Naive thymus-derived CD4-positive, alpha-beta T cell (primary cell): Measurements from ENCODE around the gene TCF7L2. TPM values are rescaled to one million over a fixed set of nuclear protein-coding genes. Genes with fewer than 3 reads are reported as not detected.

Source experiments
- ATAC-seq: fragments of 150-1000 bp; cut with Tn5 transposase; 2 replicates; pipeline ENCODE4 v1.10.0; 2021; ENCODE audit warnings: mild to moderate bottlenecking, moderate library complexity
- CTCF ChIA-PET: fragments of 350-600 bp; sonication (Branson Sonifier 250); formaldehyde crosslinking; loops from one replicate; lab custom pipeline; 2021; ENCODE audit warnings: antibody characterized with exemption; lab: Charles Lee
- POLR2A ChIA-PET: fragments of 350-600 bp; sonication (Branson Sonifier 250); formaldehyde crosslinking; loops from one replicate; lab custom pipeline; 2021; ENCODE audit warnings: antibody characterized with exemption, inconsistent platforms; lab: Charles Lee
- DNase-seq, 9 donors: peaks; one replicate each; pipeline versions ENCODE4 v3.0.0 to v3.0.0-alpha.2; 2020 to 2022; ENCODE audit warnings: mixed read lengths in 1 of 9
- H3K27ac ChIP-seq: one replicate; pipeline ENCODE4 v1.7.0; 2013; ENCODE audit warnings: mild to moderate bottlenecking, low read depth, low read length, moderate library complexity
- H3K27me3 ChIP-seq, 2 donors: one replicate each; pipeline ENCODE4 v1.7.0; 2013; ENCODE audit warnings: low read length in 2 of 2, mild to moderate bottlenecking in 2 of 2, moderate library complexity in 2 of 2; ENCODE audit not compliant: control insufficient read depth in 2 of 2, insufficient read depth in 2 of 2
- H3K36me3 ChIP-seq, 3 experiments: 1 replicate in 2 of 3; 2 replicates in 1 of 3; pipeline ENCODE4 v1.7.0; 2013; ENCODE audit warnings: low read length in 3 of 3, mild to moderate bottlenecking in 3 of 3, moderate library complexity in 1 of 3; ENCODE audit not compliant: insufficient read depth in 3 of 3, control insufficient read depth in 2 of 3
- H3K4me1 ChIP-seq, 2 donors: one replicate each; pipeline ENCODE4 v1.7.0; 2013; ENCODE audit warnings: low read length in 2 of 2, mild to moderate bottlenecking in 2 of 2, moderate library complexity in 1 of 2; ENCODE audit not compliant: control insufficient read depth in 2 of 2, insufficient read depth in 2 of 2
- H3K4me3 ChIP-seq: 2 replicates; pipeline ENCODE4 v1.7.0; 2013; ENCODE audit warnings: mild to moderate bottlenecking, low read length
- H3K9me3 ChIP-seq, 3 experiments: 1 replicate in 2 of 3; 2 replicates in 1 of 3; pipeline ENCODE4 v1.7.0; 2013; ENCODE audit warnings: low read length in 3 of 3; ENCODE audit not compliant: control insufficient read depth in 2 of 3
- H3K27ac Mint-ChIP-seq, 9 donors: one replicate each; pipeline ENCODE4 v1.8.0; 2020 to 2022; ENCODE audit warnings: mixed read lengths in 9 of 9, mild to moderate bottlenecking in 8 of 9, moderate library complexity in 5 of 9, inconsistent platforms in 2 of 9
- H3K27me3 Mint-ChIP-seq, 5 donors: one replicate each; pipeline ENCODE4 v1.8.0; 2021 to 2022; ENCODE audit warnings: mixed read lengths in 5 of 5, mild to moderate bottlenecking in 1 of 5
- H3K36me3 Mint-ChIP-seq, 5 donors: one replicate each; pipeline ENCODE4 v1.8.0; 2020 to 2022; ENCODE audit warnings: mixed read lengths in 5 of 5, mild to moderate bottlenecking in 3 of 5, inconsistent platforms in 1 of 5
- H3K4me1 Mint-ChIP-seq, 7 donors: one replicate each; pipeline ENCODE4 v1.8.0; 2020 to 2022; ENCODE audit warnings: mixed read lengths in 7 of 7, mild to moderate bottlenecking in 3 of 7, inconsistent platforms in 1 of 7
- H3K4me3 Mint-ChIP-seq, 10 donors: one replicate each; pipeline ENCODE4 v1.8.0; 2020 to 2022; ENCODE audit warnings: mild to moderate bottlenecking in 10 of 10, mixed read lengths in 10 of 10, moderate library complexity in 6 of 10, inconsistent platforms in 2 of 10
- H3K9me3 Mint-ChIP-seq, 11 donors: one replicate each; pipeline ENCODE4 v1.8.0; 2020 to 2022; ENCODE audit warnings: mixed read lengths in 11 of 11, mild to moderate bottlenecking in 4 of 11, inconsistent platforms in 1 of 11, moderate library complexity in 1 of 11
- intact Hi-C, 2 donors: fragments of 100-400 bp; cut with micrococcal nuclease; formaldehyde crosslinking; loops; one replicate each; pipeline ENCODE4 v1.15.1; 2023
- polyA plus RNA-seq, 2 donors: library from polyadenylated mRNA; unstranded; fragments of 300-500 nt; fragmentation: Illumina TruSeq; gene quantifications; one replicate each; pipeline ENCODE4 v1.2.3, GENCODE V29; 2021
- total RNA-seq, 6 experiments: library from RNA in 5 of 6; stranded (reverse) in 5 of 6; gene quantifications; 1 replicate in 5 of 6; 2 replicates in 1 of 6; pipeline ENCODE4 v1.2.3 and lab custom pipeline; 2021 to 2026

The TCF7L2 gene
- total and polyA plus RNA-seq, 7 experiments from 2014 or later: 0.39 to 31.4 (median 3.1) TPM

- Mint-ChIP-seq H3K36me3 (peaks cover 0 to 8% (median 0%) of the 10 kb centered on the region in 5 donors), H3K9me3 (no peaks in the 10 kb centered on the region), H3K27me3 (peaks cover 48 to 68% (median 59%) of the 10 kb centered on the region in 5 donors), H3K4me3 (peak overlapping the region in 1 of 10 donors; percentile 10), H3K4me1 (peaks cover 8 to 33% (median 27%) of the 10 kb centered on the region in 7 donors), H3K27ac (peak overlapping the region in 1 of 9 donors; percentile 26)
- H3K9me3 ChIP-seq: no peaks in the 10 kb centered on the region
- intact Hi-C loops: no loop called here
- ChIA-PET POLR2A (no interaction called here), CTCF (interaction anchor here (0.6 kb wide), 1 partner anchor 8 kb away, joined by 4 read pairs; no protein-coding TSS in a partner anchor)
- ATAC-seq (peak; percentile 66), DNase-seq (no peak)
- no peak overlapping the region for H3K4me3 ChIP-seq
- H3K36me3 ChIP-seq: no peaks in the 10 kb centered on the region
- peaks cover 5 to 12% of the 10 kb centered on the region in 2 donors for H3K4me1 ChIP-seq
- H3K27ac ChIP-seq: no peak overlapping the region
- no peaks in the 10 kb centered on the region for H3K27me3 ChIP-seq
Measured at GRCh38 chr10:112985690-112986543, 35.9 kb downstream of the TCF7L2 start.

- DNase-seq: no peak
- H3K4me3 ChIP-seq: no peak overlapping the region
- Mint-ChIP-seq H3K9me3 (no peaks in the 10 kb centered on the region), H3K27ac (no peak overlapping the region), H3K4me1 (peaks cover 4 to 26% (median 20%) of the 10 kb centered on the region in 7 donors), H3K36me3 (peaks cover 0 to 8% (median 0%) of the 10 kb centered on the region in 5 donors), H3K27me3 (peaks cover 41 to 61% (median 59%) of the 10 kb centered on the region in 5 donors), H3K4me3 (no peak overlapping the region)
- POLR2A ChIA-PET: no interaction called here
- ATAC-seq: no peak
- H3K27me3 ChIP-seq: no peaks in the 10 kb centered on the region
- CTCF ChIA-PET: interaction anchor here (0.6 kb wide), 1 partner anchor 9 kb away, joined by 4 read pairs; no protein-coding TSS in a partner anchor
- H3K27ac ChIP-seq: no peak overlapping the region
- peaks cover 0 to 5% of the 10 kb centered on the region in 2 donors for H3K4me1 ChIP-seq
- H3K9me3 ChIP-seq: no peaks in the 10 kb centered on the region
- intact Hi-C loops: no loop called here
- H3K36me3 ChIP-seq: no peaks in the 10 kb centered on the region
Measured at GRCh38 chr10:112986544-112987190, 36.6 kb downstream of the TCF7L2 start.

- peaks cover 33 to 55% (median 49%) of the 10 kb centered on the region in 5 donors for H3K27me3 Mint-ChIP-seq
- Histone ChIP-seq H3K9me3 (no peaks in the 10 kb centered on the region), H3K27ac (no peak overlapping the region), H3K4me1 (peaks cover 0 to 5% of the 10 kb centered on the region in 2 donors), H3K27me3 (no peaks in the 10 kb centered on the region), H3K36me3 (no peaks in the 10 kb centered on the region), H3K4me3 (no peak overlapping the region)
- H3K4me1 Mint-ChIP-seq: peaks cover 0 to 21% (median 16%) of the 10 kb centered on the region in 7 donors
- H3K36me3 Mint-ChIP-seq: peaks cover 0 to 8% (median 0%) of the 10 kb centered on the region in 5 donors
- intact Hi-C loops: no loop called here
- ATAC-seq (no peak), DNase-seq (no peak)
- no peak overlapping the region for H3K4me3 Mint-ChIP-seq
- no peaks in the 10 kb centered on the region for H3K9me3 Mint-ChIP-seq
- no peak overlapping the region for H3K27ac Mint-ChIP-seq
- ChIA-PET POLR2A (no interaction called here), CTCF (no interaction called here)
Measured at GRCh38 chr10:112988839-112989406, 38.9 kb downstream of the TCF7L2 start.

- Histone ChIP-seq H3K4me3 (no peak overlapping the region), H3K9me3 (no peaks in the 10 kb centered on the region), H3K4me1 (peaks cover 0 to 5% of the 10 kb centered on the region in 2 donors), H3K27me3 (no peaks in the 10 kb centered on the region), H3K27ac (no peak overlapping the region), H3K36me3 (no peaks in the 10 kb centered on the region)
- no peak for DNase-seq
- POLR2A ChIA-PET: no interaction called here
- intact Hi-C loops: no loop called here
- Mint-ChIP-seq H3K36me3 (peaks cover 0 to 8% (median 0%) of the 10 kb centered on the region in 5 donors), H3K4me3 (no peak overlapping the region), H3K4me1 (peaks cover 0 to 21% (median 16%) of the 10 kb centered on the region in 7 donors), H3K27me3 (peaks cover 33 to 51% (median 42%) of the 10 kb centered on the region in 5 donors), H3K9me3 (no peaks in the 10 kb centered on the region), H3K27ac (no peak overlapping the region)
- CTCF ChIA-PET: no interaction called here
- ATAC-seq: no peak
Measured at GRCh38 chr10:112989826-112990225, 39.8 kb downstream of the TCF7L2 start.

- ATAC-seq: no peak
- Mint-ChIP-seq H3K27ac (no peak overlapping the region), H3K9me3 (no peaks in the 10 kb centered on the region), H3K4me3 (no peak overlapping the region), H3K36me3 (peaks cover 0 to 8% (median 0%) of the 10 kb centered on the region in 5 donors), H3K4me1 (peaks cover 0 to 19% (median 15%) of the 10 kb centered on the region in 7 donors), H3K27me3 (peaks cover 31 to 47% (median 38%) of the 10 kb centered on the region in 5 donors)
- CTCF ChIA-PET: no interaction called here
- no peak overlapping the region for H3K27ac ChIP-seq
- intact Hi-C loops: no loop called here
- H3K27me3 ChIP-seq: no peaks in the 10 kb centered on the region
- POLR2A ChIA-PET: no interaction called here
- no peak for DNase-seq
- no peaks in the 10 kb centered on the region for H3K36me3 ChIP-seq
- H3K4me1 ChIP-seq: peaks cover 0 to 5% of the 10 kb centered on the region in 2 donors
- H3K9me3 ChIP-seq: no peaks in the 10 kb centered on the region
- no peak overlapping the region for H3K4me3 ChIP-seq
Measured at GRCh38 chr10:112990271-112990670, 40.2 kb downstream of the TCF7L2 start.

- ATAC-seq (no peak), DNase-seq (no peak)
- Histone ChIP-seq H3K9me3 (no peaks in the 10 kb centered on the region), H3K4me3 (no peak overlapping the region), H3K27ac (no peak overlapping the region), H3K36me3 (no peaks in the 10 kb centered on the region), H3K4me1 (no peaks in the 10 kb centered on the region), H3K27me3 (no peaks in the 10 kb centered on the region)
- ChIA-PET CTCF (no interaction called here), POLR2A (no interaction called here)
- H3K4me3 Mint-ChIP-seq: no peak overlapping the region
- no peak overlapping the region for H3K27ac Mint-ChIP-seq
- H3K36me3 Mint-ChIP-seq: peaks cover 0 to 8% (median 0%) of the 10 kb centered on the region in 5 donors
- peaks cover 0 to 3% (median 1%) of the 10 kb centered on the region in 7 donors for H3K4me1 Mint-ChIP-seq
- peaks cover 14 to 39% (median 21%) of the 10 kb centered on the region in 5 donors for H3K27me3 Mint-ChIP-seq
- intact Hi-C loops: no loop called here
- H3K9me3 Mint-ChIP-seq: peaks cover 0 to 3% (median 0%) of the 10 kb centered on the region in 11 donors
Measured at GRCh38 chr10:112991888-112992491, 41.9 kb downstream of the TCF7L2 start.
